ACHN (cell line): ENCODE data around the gene SOX6.

ENCODE experiments used
- DNase-seq: peaks from one replicate; pipeline ENCODE4 v3.0.0-alpha.2; 2015
- in situ Hi-C: cut with HindIII; loops from 2 replicates; pipeline ENCODE4 v1.10.0; 2017; ENCODE audit warnings: low sequenced_read_pairs, low pct_ligation_motif_present, low pct_unique_long_range_greater_than_20kb

SOX6 gene

GRCh38 chr11:15920856-15921629 lies 435.3 kb downstream of the SOX6 start:
- in situ Hi-C loops, result no loop called here
- no peak for DNase-seq

DNA sequence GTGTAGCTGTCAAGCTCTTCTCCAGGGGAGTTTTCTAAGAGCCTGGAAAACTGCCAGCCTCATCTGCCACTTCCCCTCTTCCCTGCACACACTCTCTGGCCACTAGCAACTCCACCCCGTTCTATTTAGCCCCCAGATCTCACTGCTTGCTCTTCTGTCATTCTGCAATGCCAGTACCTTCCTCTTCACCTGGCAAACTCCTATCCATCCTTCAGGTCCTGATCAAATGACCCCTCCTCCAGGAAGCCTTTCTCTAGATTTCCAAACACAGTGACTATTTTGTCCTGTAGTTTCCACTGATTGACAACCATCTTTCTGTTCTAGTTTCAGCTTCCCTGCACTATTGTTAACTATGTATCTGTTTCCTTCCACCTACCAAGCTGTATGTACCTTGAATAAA lies 437.7 kb downstream of the SOX6 start:
- DNase-seq, result no peak
- in situ Hi-C loops, result no loop called here

- in situ Hi-C loops, result no loop called here
Observed at GRCh38 chr11:15918212-15918611, 438.1 kb downstream of the SOX6 start.

More at GRCh38 chr11:15918212-15918611, 438.1 kb downstream of the SOX6 start:
- DNase-seq, result no peak
